ENCODE results near the gene AGPAT4.
"Not testable (repeated sequence)": the region's sequence is repeated elsewhere in the genome, so short reads cannot be mapped to it uniquely, and the experiment has no call there.

AGPAT4 gene

DNA sequence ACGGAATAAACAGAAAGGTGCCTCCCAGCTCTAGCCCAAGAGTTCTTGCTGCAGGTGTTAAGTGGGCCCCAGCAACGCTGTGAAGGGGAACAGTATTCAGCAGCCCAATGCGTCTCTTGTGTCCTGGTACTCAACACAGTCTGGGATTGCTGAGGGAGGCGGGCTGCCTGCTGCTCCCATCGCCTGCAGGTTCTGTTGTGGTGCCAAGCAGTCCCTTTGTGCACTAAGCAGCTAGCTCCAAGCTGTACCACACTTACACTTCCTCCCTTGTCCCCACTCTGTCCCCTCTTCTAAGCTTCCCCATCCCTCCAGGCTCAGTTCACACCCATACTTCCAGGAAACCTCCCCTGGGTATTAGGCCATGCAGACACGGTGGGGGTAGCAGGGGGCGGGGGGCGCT, 92.7 kb downstream of the AGPAT4 start:
- no peak overlapping the region for H3K4me3 ChIP-seq (ENCODE audit: low read depth, low read length)
- no peak for DNase-seq (ENCODE audit: low read depth)
- TF ChIP-seq MYC (IDR thresholded peaks at IDR 0.05; ENCODE audit: low read depth, low read length) (no peak), POLR2A (IDR thresholded peaks at IDR 0.05; ENCODE audit: extremely low read depth, insufficient read length) (no peak)
- TF ChIP-seq, protein P1, sequence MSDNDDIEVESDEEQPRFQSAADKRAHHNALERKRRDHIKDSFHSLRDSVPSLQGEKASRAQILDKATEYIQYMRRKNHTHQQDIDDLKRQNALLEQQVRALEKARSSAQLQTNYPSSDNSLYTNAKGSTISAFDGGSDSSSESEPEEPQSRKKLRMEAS (IDR thresholded peaks at IDR 0.05; ENCODE audit: low read depth, low read length): no peak
- TF ChIP-seq, protein P2, sequence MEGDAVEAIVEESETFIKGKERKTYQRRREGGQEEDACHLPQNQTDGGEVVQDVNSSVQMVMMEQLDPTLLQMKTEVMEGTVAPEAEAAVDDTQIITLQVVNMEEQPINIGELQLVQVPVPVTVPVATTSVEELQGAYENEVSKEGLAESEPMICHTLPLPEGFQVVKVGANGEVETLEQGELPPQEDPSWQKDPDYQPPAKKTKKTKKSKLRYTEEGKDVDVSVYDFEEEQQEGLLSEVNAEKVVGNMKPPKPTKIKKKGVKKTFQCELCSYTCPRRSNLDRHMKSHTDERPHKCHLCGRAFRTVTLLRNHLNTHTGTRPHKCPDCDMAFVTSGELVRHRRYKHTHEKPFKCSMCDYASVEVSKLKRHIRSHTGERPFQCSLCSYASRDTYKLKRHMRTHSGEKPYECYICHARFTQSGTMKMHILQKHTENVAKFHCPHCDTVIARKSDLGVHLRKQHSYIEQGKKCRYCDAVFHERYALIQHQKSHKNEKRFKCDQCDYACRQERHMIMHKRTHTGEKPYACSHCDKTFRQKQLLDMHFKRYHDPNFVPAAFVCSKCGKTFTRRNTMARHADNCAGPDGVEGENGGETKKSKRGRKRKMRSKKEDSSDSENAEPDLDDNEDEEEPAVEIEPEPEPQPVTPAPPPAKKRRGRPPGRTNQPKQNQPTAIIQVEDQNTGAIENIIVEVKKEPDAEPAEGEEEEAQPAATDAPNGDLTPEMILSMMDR (IDR thresholded peaks at IDR 0.05; ENCODE audit: low read depth, low read length): no peak

DNA sequence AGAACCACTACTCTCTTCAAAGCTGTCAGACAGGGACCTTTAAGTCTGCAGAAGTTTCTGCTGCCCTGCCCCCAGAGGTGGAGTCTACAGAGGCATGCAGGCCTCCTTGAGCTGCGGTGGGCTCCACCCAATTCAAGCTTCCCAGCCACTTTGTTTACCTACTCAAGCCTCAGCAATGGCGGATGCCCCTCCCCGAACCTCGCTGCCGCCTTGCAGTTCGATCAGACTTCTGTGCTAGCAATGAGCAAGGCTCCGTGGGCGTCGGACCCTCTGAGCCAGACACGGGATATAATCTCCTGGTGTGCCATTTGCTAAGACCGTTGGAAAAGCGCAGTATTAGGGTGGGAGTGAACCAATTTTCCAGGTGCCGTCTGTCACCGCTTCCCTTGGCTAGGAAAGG, 95.7 kb downstream of the AGPAT4 start:
- DNase-seq (ENCODE audit: low read depth); H3K4me3 ChIP-seq (ENCODE audit: low read depth, low read length): not testable (repeated sequence)

DNA sequence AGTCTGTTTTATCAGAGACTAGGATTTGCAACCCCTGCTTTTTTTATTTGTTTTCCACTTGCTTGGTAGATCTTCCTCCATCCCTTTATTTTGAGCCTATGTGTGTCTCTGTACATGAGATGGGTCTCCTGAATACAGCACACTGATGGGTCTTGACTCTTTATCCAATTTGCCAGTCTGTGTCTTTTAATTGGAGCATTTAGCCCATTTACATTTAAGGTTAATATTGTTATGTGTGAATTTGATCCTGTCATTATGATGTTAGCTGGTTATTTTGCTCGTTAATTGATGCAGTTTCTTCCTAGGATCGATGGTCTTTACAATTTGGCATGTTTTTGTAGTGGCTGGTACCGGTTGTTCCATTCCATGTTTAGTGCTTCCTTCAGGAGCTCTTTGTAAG, 97.4 kb downstream of the AGPAT4 start:
- not testable (repeated sequence) for H3K4me3 ChIP-seq (ENCODE audit: low read depth, low read length); DNase-seq (ENCODE audit: low read depth)

DNA sequence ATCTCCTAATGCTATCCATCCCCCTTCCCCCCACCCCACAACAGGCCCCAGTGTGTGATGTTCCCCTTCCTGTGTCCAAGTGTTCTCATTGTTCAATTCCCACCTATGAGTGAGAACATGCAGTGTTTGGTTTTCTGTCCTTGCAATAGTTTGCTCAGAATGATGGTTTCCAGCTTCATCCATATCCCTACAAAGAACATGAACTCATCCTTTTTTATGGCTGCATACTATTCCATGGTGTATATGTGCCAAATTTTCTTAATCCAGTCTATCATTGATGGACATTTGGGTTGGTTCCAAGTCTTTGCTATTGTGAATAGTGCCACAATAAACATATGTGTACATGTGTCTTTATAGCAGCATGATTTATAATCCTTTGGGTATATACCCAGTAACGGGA, 101.1 kb downstream of the AGPAT4 start:
- not testable (repeated sequence) for H3K4me3 ChIP-seq (ENCODE audit: low read depth, low read length); DNase-seq (ENCODE audit: low read depth)

DNA sequence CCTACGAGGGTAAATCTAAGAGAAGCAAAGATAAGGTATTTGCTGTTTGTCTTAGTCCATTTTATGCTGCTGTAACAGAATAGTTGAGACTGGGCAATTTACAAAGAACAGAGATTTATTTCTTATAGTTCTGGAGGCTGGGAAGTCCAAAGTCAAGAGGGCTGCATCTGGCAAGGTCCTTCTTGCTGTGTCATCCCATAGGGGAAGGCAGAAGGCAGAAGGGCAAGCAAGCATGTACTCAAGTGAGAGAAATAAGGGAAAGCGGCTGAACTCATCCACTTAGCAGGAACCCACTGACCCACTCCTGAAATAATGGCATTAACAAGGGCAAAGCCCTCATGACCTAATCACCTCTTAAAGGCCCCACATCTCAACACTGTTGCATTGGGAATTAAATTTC, 102.7 kb downstream of the AGPAT4 start:
- H3K4me3 ChIP-seq (ENCODE audit: low read depth, low read length): no peak overlapping the region
- DNase-seq (ENCODE audit: low read depth): no peak
- TF ChIP-seq, protein P2 (IDR thresholded peaks at IDR 0.05; ENCODE audit: low read depth, low read length): no peak
- TF ChIP-seq, protein P1 (IDR thresholded peaks at IDR 0.05; ENCODE audit: low read depth, low read length): no peak
- no peak for TF ChIP-seq MYC (IDR thresholded peaks at IDR 0.05; ENCODE audit: low read depth, low read length)
- no peak for TF ChIP-seq POLR2A (IDR thresholded peaks at IDR 0.05; ENCODE audit: extremely low read depth, insufficient read length)

DNA sequence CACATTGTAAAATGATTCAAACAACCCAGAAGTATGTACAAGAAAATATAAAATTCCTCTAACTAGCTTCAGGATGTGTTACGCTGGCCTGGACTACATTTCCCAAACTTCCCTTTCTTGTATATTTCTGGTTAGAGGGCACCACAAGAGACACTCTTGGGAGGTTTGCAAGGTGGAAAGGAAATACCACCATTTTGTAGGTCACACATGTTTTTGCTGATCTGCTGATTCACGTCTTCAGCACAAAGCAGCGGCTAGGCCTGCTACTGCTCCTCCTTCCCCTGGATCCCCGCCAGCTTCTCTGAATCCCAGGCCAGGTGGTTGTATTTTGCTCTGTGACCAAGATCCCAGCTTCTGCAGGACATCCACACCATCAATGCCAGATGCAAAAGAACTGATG, 104.2 kb downstream of the AGPAT4 start:
- TF ChIP-seq MYC (IDR thresholded peaks at IDR 0.05; ENCODE audit: low read depth, low read length): no peak
- TF ChIP-seq POLR2A (IDR thresholded peaks at IDR 0.05; ENCODE audit: extremely low read depth, insufficient read length): no peak
- TF ChIP-seq, protein P1 (IDR thresholded peaks at IDR 0.05; ENCODE audit: low read depth, low read length): no peak
- TF ChIP-seq, protein P2 (IDR thresholded peaks at IDR 0.05; ENCODE audit: low read depth, low read length): no peak

DNA sequence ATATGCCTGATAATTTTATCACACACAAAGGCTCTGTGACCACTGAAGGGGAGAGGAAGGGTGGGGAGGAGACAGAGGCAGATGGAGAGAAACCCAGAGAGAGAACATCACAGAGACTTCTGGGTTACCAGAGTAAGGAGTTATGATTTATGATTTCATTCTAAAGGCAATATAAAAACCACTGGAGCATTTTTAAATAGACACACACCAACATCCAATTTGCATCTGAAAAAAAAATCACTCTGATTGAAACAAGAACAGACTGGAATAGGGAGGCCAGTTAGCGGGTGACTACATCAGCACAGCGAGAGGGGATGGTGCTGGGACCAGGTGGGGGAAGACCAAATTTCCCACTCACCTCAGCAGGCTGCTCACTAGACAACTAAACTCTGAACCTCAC, 104.8 kb downstream of the AGPAT4 start:
- TF ChIP-seq, protein P2 (IDR thresholded peaks at IDR 0.05; ENCODE audit: low read depth, low read length): no peak
- TF ChIP-seq MYC (IDR thresholded peaks at IDR 0.05; ENCODE audit: low read depth, low read length) (no peak), POLR2A (IDR thresholded peaks at IDR 0.05; ENCODE audit: extremely low read depth, insufficient read length) (no peak)
- TF ChIP-seq, protein P1 (IDR thresholded peaks at IDR 0.05; ENCODE audit: low read depth, low read length): no peak
- DNase-seq (ENCODE audit: low read depth): no peak
- H3K4me3 ChIP-seq (ENCODE audit: low read depth, low read length): no peak overlapping the region

More for the DNA sequence above, 104.2 kb downstream of the AGPAT4 start:
- H3K4me3 ChIP-seq (ENCODE audit: low read depth, low read length): no peak overlapping the region
- DNase-seq (ENCODE audit: low read depth): no peak

All from NB4 (cell line).